ENCODE results near the gene VAV2.

VAV2 gene

GRCh38 chr9:133798160-133798559, 194.0 kb downstream of the VAV2 start:
- Histone ChIP-seq H3K36me3 (ENCODE audit: insufficient read depth, low read length) (peaks cover 7% of the 10 kb centered on the region; the same call in 1 of the 2 replicates), H3K9me3 (ENCODE audit: insufficient read depth, low read depth, low read length) (no peaks in the 10 kb centered on the region), H3K4me1 (ENCODE audit: insufficient read depth, low read length) (no peaks in the 10 kb centered on the region), H3K27ac (ENCODE audit: low read depth, low read length) (no peak overlapping the region), H3K27me3 (ENCODE audit: insufficient read depth, low read length) (no peaks in the 10 kb centered on the region), H3K4me3 (ENCODE audit: low read length) (no peak overlapping the region), H3K9ac (ENCODE audit: low read depth, low read length) (no peak overlapping the region)
- WGBS, result 94% methylated on average over 9 of the region's 9 CpGs

- no peak overlapping the region for H3K27ac ChIP-seq (ENCODE audit: low read depth, low read length)
- WGBS, result 91% methylated on average over 22 of the region's 22 CpGs
- no peak overlapping the region for H3K4me3 ChIP-seq (ENCODE audit: low read length)
- H3K36me3 ChIP-seq (ENCODE audit: insufficient read depth, low read length), result peaks cover 7% of the 10 kb centered on the region; the same call in 1 of the 2 replicates
- no peaks in the 10 kb centered on the region for H3K9me3 ChIP-seq (ENCODE audit: insufficient read depth, low read depth, low read length)
- no peaks in the 10 kb centered on the region for H3K4me1 ChIP-seq (ENCODE audit: insufficient read depth, low read length)
- no peaks in the 10 kb centered on the region for H3K27me3 ChIP-seq (ENCODE audit: insufficient read depth, low read length)
- H3K9ac ChIP-seq (ENCODE audit: low read depth, low read length), result no peak overlapping the region
Measured at GRCh38 chr9:133797406-133798105, 194.6 kb downstream of the VAV2 start.

GRCh38 chr9:133796562-133796961, 195.6 kb downstream of the VAV2 start:
- H3K27me3 ChIP-seq (ENCODE audit: insufficient read depth, low read length), result no peaks in the 10 kb centered on the region
- H3K9me3 ChIP-seq (ENCODE audit: insufficient read depth, low read depth, low read length), result no peaks in the 10 kb centered on the region
- H3K9ac ChIP-seq (ENCODE audit: low read depth, low read length), result no peak overlapping the region
- H3K4me3 ChIP-seq (ENCODE audit: low read length), result no peak overlapping the region
- peaks cover 16% of the 10 kb centered on the region for H3K36me3 ChIP-seq (ENCODE audit: insufficient read depth, low read length)
- WGBS, result 95% methylated on average over 11 of the region's 11 CpGs
- no peak overlapping the region for H3K27ac ChIP-seq (ENCODE audit: low read depth, low read length)
- H3K4me1 ChIP-seq (ENCODE audit: insufficient read depth, low read length), result no peaks in the 10 kb centered on the region

- no peak overlapping the region for H3K27ac ChIP-seq (ENCODE audit: low read depth, low read length)
- peaks cover 25% of the 10 kb centered on the region for H3K36me3 ChIP-seq (ENCODE audit: insufficient read depth, low read length)
- WGBS, result 90% methylated on average over 8 of the region's 8 CpGs
Measured at GRCh38 chr9:133795049-133795448, 197.1 kb downstream of the VAV2 start.

GRCh38 chr9:133794016-133794760, 197.9 kb downstream of the VAV2 start:
- Histone ChIP-seq H3K36me3 (ENCODE audit: insufficient read depth, low read length) (peaks cover 30% of the 10 kb centered on the region), H3K9ac (ENCODE audit: low read depth, low read length) (no peak overlapping the region)
- 88% methylated on average over 27 of the region's 27 CpGs for WGBS

More at GRCh38 chr9:133795049-133795448, 197.1 kb downstream of the VAV2 start:
- Histone ChIP-seq H3K4me3 (ENCODE audit: low read length) (no peak overlapping the region), H3K9me3 (ENCODE audit: insufficient read depth, low read depth, low read length) (no peaks in the 10 kb centered on the region), H3K27me3 (ENCODE audit: insufficient read depth, low read length) (no peaks in the 10 kb centered on the region), H3K4me1 (ENCODE audit: insufficient read depth, low read length) (no peaks in the 10 kb centered on the region), H3K9ac (ENCODE audit: low read depth, low read length) (no peak overlapping the region)

GRCh38 chr9:133793471-133793870, 198.7 kb downstream of the VAV2 start:
- Histone ChIP-seq H3K9ac (ENCODE audit: low read depth, low read length) (no peak overlapping the region), H3K4me1 (ENCODE audit: insufficient read depth, low read length) (no peaks in the 10 kb centered on the region), H3K36me3 (ENCODE audit: insufficient read depth, low read length) (peaks cover 30% of the 10 kb centered on the region), H3K4me3 (ENCODE audit: low read length) (no peak overlapping the region), H3K27ac (ENCODE audit: low read depth, low read length) (no peak overlapping the region), H3K9me3 (ENCODE audit: insufficient read depth, low read depth, low read length) (no peaks in the 10 kb centered on the region), H3K27me3 (ENCODE audit: insufficient read depth, low read length) (no peaks in the 10 kb centered on the region)
- WGBS, result 87% methylated on average over 12 of the region's 13 CpGs

More at GRCh38 chr9:133794016-133794760, 197.9 kb downstream of the VAV2 start:
- Histone ChIP-seq H3K27ac (ENCODE audit: low read depth, low read length) (no peak overlapping the region), H3K9me3 (ENCODE audit: insufficient read depth, low read depth, low read length) (no peaks in the 10 kb centered on the region), H3K4me1 (ENCODE audit: insufficient read depth, low read length) (no peaks in the 10 kb centered on the region), H3K4me3 (ENCODE audit: low read length) (no peak overlapping the region), H3K27me3 (ENCODE audit: insufficient read depth, low read length) (no peaks in the 10 kb centered on the region)

GRCh38 chr9:133792721-133793470, 199.2 kb downstream of the VAV2 start:
- no peak overlapping the region for H3K4me3 ChIP-seq (ENCODE audit: low read length)
- 53% methylated on average over 22 of the region's 22 CpGs for WGBS
- no peaks in the 10 kb centered on the region for H3K27me3 ChIP-seq (ENCODE audit: insufficient read depth, low read length)
- H3K9ac ChIP-seq (ENCODE audit: low read depth, low read length), result no peak overlapping the region
- H3K9me3 ChIP-seq (ENCODE audit: insufficient read depth, low read depth, low read length), result no peaks in the 10 kb centered on the region
- no peak overlapping the region for H3K27ac ChIP-seq (ENCODE audit: low read depth, low read length)
- H3K4me1 ChIP-seq (ENCODE audit: insufficient read depth, low read length), result no peaks in the 10 kb centered on the region; the same call in 1 of the 2 replicates
- peaks cover 30% of the 10 kb centered on the region for H3K36me3 ChIP-seq (ENCODE audit: insufficient read depth, low read length)

GRCh38 chr9:133791735-133792649, 200.1 kb downstream of the VAV2 start:
- 95% methylated on average over 16 of the region's 18 CpGs for WGBS
- Histone ChIP-seq H3K36me3 (ENCODE audit: insufficient read depth, low read length) (peaks cover 32% of the 10 kb centered on the region), H3K27ac (ENCODE audit: low read depth, low read length) (no peak overlapping the region), H3K9me3 (ENCODE audit: insufficient read depth, low read depth, low read length) (no peaks in the 10 kb centered on the region), H3K9ac (ENCODE audit: low read depth, low read length) (no peak overlapping the region), H3K4me1 (ENCODE audit: insufficient read depth, low read length) (no peaks in the 10 kb centered on the region; the same call in 1 of the 2 replicates), H3K4me3 (ENCODE audit: low read length) (no peak overlapping the region), H3K27me3 (ENCODE audit: insufficient read depth, low read length) (no peaks in the 10 kb centered on the region)

- H3K9ac ChIP-seq (ENCODE audit: low read depth, low read length), result no peak overlapping the region
- no peaks in the 10 kb centered on the region for H3K9me3 ChIP-seq (ENCODE audit: insufficient read depth, low read depth, low read length)
- H3K27ac ChIP-seq (ENCODE audit: low read depth, low read length), result no peak overlapping the region
- 97% methylated on average over 13 of the region's 13 CpGs for WGBS
- H3K27me3 ChIP-seq (ENCODE audit: insufficient read depth, low read length), result no peaks in the 10 kb centered on the region
- H3K4me1 ChIP-seq (ENCODE audit: insufficient read depth, low read length), result no peaks in the 10 kb centered on the region; the same call in 1 of the 2 replicates
- peaks cover 33% of the 10 kb centered on the region for H3K36me3 ChIP-seq (ENCODE audit: insufficient read depth, low read length)
- H3K4me3 ChIP-seq (ENCODE audit: low read length), result no peak overlapping the region
Measured at GRCh38 chr9:133791069-133791468, 201.1 kb downstream of the VAV2 start.

- Histone ChIP-seq H3K27me3 (ENCODE audit: insufficient read depth, low read length) (no peaks in the 10 kb centered on the region), H3K9ac (ENCODE audit: low read depth, low read length) (no peak overlapping the region), H3K4me3 (ENCODE audit: low read length) (no peak overlapping the region), H3K9me3 (ENCODE audit: insufficient read depth, low read depth, low read length) (no peaks in the 10 kb centered on the region), H3K36me3 (ENCODE audit: insufficient read depth, low read length) (peaks cover 44% of the 10 kb centered on the region), H3K4me1 (ENCODE audit: insufficient read depth, low read length) (no peaks in the 10 kb centered on the region; the same call in 1 of the 2 replicates), H3K27ac (ENCODE audit: low read depth, low read length) (no peak overlapping the region)
- 94% methylated on average over 8 of the region's 8 CpGs for WGBS
Measured at GRCh38 chr9:133789778-133790177, 202.3 kb downstream of the VAV2 start.

All from HUES64 (cell line).